ENCODE measurements around the gene TMPRSS15.

- TF ChIP-seq, protein P1, sequence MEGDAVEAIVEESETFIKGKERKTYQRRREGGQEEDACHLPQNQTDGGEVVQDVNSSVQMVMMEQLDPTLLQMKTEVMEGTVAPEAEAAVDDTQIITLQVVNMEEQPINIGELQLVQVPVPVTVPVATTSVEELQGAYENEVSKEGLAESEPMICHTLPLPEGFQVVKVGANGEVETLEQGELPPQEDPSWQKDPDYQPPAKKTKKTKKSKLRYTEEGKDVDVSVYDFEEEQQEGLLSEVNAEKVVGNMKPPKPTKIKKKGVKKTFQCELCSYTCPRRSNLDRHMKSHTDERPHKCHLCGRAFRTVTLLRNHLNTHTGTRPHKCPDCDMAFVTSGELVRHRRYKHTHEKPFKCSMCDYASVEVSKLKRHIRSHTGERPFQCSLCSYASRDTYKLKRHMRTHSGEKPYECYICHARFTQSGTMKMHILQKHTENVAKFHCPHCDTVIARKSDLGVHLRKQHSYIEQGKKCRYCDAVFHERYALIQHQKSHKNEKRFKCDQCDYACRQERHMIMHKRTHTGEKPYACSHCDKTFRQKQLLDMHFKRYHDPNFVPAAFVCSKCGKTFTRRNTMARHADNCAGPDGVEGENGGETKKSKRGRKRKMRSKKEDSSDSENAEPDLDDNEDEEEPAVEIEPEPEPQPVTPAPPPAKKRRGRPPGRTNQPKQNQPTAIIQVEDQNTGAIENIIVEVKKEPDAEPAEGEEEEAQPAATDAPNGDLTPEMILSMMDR (IDR thresholded peaks at IDR 0.05): no peak
- TF ChIP-seq POLR2A (IDR thresholded peaks at IDR 0.05): no peak
These were observed 54.1 kb downstream of the TMPRSS15 start for GRCh38 chr21:18349468-18349867.

Data from adrenal gland (tissue), 5 donors.